MM.1S (cell line): Measurements from ENCODE around the gene DDI2.

Experiments used
- EZH2 ChIP-seq: fragments of 300-600 bp; sonication (generic); optimal IDR thresholded peaks from 2 replicates; pipeline ENCODE3; 2017; ENCODE audit warnings: low read depth, mild to moderate bottlenecking, antibody characterized with exemption, low read length, mixed read lengths
- EZH2phosphoT487 ChIP-seq: fragments of 300-600 bp; sonication (generic); IDR thresholded peaks from 2 replicates; pipeline ENCODE4 v1.6.1; 2018; ENCODE audit warnings: antibody characterized with exemption, low read length
- TF ChIP-seq, protein P1 (sequence below): fragments of 300-600 bp; sonication (generic); IDR thresholded peaks from 2 replicates; pipeline ENCODE4 v1.5.1; 2016; ENCODE audit warnings: antibody characterized with exemption, low read length, mixed read lengths

DNA sequence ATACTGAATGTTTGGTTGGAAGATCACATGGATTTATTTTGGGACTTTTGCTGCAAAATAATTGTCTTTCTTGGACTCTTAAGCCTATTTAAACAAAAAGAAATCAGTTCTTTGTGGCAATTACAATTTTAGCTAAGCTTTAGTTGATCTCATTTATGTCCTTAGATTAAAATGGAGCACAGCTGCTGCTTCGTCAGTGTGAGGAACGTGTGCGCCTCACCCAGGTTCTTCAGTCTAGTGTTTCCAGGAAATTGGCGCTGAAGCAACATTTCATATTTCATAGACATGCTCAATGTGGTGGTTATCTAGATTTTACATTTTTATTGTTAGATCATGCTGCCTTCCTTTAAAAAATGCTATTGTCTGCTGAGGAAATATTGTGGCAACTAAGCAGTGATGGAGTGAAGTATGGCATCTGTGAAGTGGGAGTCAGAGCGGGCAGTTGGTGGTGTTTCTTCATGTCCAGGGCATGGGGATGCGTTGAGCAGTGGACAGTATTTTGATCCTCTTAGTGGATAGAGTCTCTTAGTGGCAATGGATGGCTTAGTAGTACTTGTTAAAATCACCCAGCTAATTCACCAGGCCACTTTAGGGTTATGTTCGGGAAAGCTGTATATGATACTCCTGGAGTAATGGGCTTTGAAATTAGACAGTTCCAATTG, 5.6 kb downstream of the DDI2 start:
- TF ChIP-seq EZH2, result no peak
- TF ChIP-seq, protein P1, sequence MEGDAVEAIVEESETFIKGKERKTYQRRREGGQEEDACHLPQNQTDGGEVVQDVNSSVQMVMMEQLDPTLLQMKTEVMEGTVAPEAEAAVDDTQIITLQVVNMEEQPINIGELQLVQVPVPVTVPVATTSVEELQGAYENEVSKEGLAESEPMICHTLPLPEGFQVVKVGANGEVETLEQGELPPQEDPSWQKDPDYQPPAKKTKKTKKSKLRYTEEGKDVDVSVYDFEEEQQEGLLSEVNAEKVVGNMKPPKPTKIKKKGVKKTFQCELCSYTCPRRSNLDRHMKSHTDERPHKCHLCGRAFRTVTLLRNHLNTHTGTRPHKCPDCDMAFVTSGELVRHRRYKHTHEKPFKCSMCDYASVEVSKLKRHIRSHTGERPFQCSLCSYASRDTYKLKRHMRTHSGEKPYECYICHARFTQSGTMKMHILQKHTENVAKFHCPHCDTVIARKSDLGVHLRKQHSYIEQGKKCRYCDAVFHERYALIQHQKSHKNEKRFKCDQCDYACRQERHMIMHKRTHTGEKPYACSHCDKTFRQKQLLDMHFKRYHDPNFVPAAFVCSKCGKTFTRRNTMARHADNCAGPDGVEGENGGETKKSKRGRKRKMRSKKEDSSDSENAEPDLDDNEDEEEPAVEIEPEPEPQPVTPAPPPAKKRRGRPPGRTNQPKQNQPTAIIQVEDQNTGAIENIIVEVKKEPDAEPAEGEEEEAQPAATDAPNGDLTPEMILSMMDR, result no peak
- TF ChIP-seq EZH2phosphoT487, result no peak
